Left lung (tissue), 10 donors: Measurements from ENCODE around the gene MTSS2. TPM values are rescaled to one million over a fixed set of nuclear protein-coding genes. Genes with fewer than 3 reads are reported as not detected.

Source experiments
- ATAC-seq: fragments of 200-7000 bp; cut with Tn5 transposase; one replicate; pipeline ENCODE4 v1.9.1; 2020; ENCODE audit warnings: moderate library complexity
- DNase-seq, 4 donors: peaks; one replicate each; pipeline ENCODE4 v3.0.0-alpha.2; 2013 to 2020
- H3K27ac ChIP-seq, 2 donors: fragments of 200-600 bp; sonication (generic) in 1 of 2; one replicate each; pipeline versions ENCODE4 v1.5.0 to v1.8.0; 2020 to 2021
- H3K27me3 ChIP-seq, 2 donors: fragments of 200-600 bp; sonication (generic) in 1 of 2; one replicate each; pipeline versions ENCODE4 v1.5.0 to v1.8.0; 2020 to 2021
- H3K36me3 ChIP-seq, 2 donors: fragments of 200-600 bp; sonication (generic) in 1 of 2; one replicate each; pipeline versions ENCODE4 v1.5.0 to v1.8.0; 2020 to 2021
- H3K4me1 ChIP-seq, 2 donors: fragments of 200-600 bp; one replicate each; pipeline ENCODE4 v1.8.0; 2021
- H3K4me3 ChIP-seq, 2 donors: fragments of 200-600 bp; sonication (generic) in 1 of 2; one replicate each; pipeline versions ENCODE4 v1.5.0 to v1.8.0; 2020 to 2021; ENCODE audit warnings: mild to moderate bottlenecking in 1 of 2
- H3K9me3 ChIP-seq, 2 donors: fragments of 200-600 bp; sonication (generic) in 1 of 2; one replicate each; pipeline versions ENCODE4 v1.5.0 to v1.8.0; 2020 to 2021
- CTCF ChIP-seq, 2 donors: fragments of 200-600 bp; sonication (generic) in 1 of 2; IDR thresholded peaks; one replicate each; pipeline versions ENCODE4 v1.5.0 to v1.8.0; 2021; ENCODE audit warnings: antibody characterized with exemption in 2 of 2
- intact Hi-C, 2 donors: fragments of 100-400 bp; cut with DNase I; formaldehyde crosslinking; loops; one replicate each; pipeline versions ENCODE4 v1.11.2 to v1.14.2; 2022
- polyA plus RNA-seq, 6 donors: library from polyadenylated mRNA; unstranded; fragments of 120-200 nt; gene quantifications; one replicate each; pipeline ENCODE4 v1.2.1, GENCODE V29; 2013; ENCODE audit not compliant: insufficient read length in 6 of 6
- total RNA-seq, 2 donors: library from RNA; stranded (reverse); fragmentation: NEBNext Ultra II Directional; extraction: Animal tissue kit (Norgen Biotek cat#: 25700); gene quantifications; one replicate each; pipeline ENCODE4 v1.2.1, GENCODE V29; 2021
- donor health status: DM: no; HTN: yes; CAD: no.
- donor health status: DM: no; HTN: no; CAD: no.

MTSS2 gene
- total and polyA plus RNA-seq, 8 donors = 58.1 to 106 (median 98.6) TPM

GRCh38 chr16:70712359-70712758, 26.5 kb upstream of the MTSS2 start:
- DNase-seq (no peak), ATAC-seq (no peak)
- H3K27me3 ChIP-seq = no peaks in the 10 kb centered on the region
- TF ChIP-seq CTCF (IDR thresholded peaks at IDR 0.05) = no peak
- no peak overlapping the region for H3K4me3 ChIP-seq
- intact Hi-C loops = no loop called here
- H3K27ac ChIP-seq = no peak overlapping the region
- H3K9me3 ChIP-seq = no peaks in the 10 kb centered on the region
- H3K36me3 ChIP-seq = peaks cover 0 to 11% of the 10 kb centered on the region in 2 donors
- peaks cover 20 to 40% of the 10 kb centered on the region in 2 donors for H3K4me1 ChIP-seq

- DNase-seq (no peak), ATAC-seq (peak; percentile 38)
Observed at GRCh38 chr16:70711211-70712031, 25.6 kb upstream of the MTSS2 start.

GRCh38 chr16:70710422-70711210, 24.8 kb upstream of the MTSS2 start:
- ATAC-seq = no peak
- H3K9me3 ChIP-seq = no peaks in the 10 kb centered on the region
- H3K4me3 ChIP-seq = no peak overlapping the region
- H3K36me3 ChIP-seq = peaks cover 0 to 11% of the 10 kb centered on the region in 2 donors
- intact Hi-C loops = no loop called here
- H3K27ac ChIP-seq = peak overlapping the region in 1 of 2 donors; percentile 24
- no peak for DNase-seq
- no peaks in the 10 kb centered on the region for H3K27me3 ChIP-seq
- TF ChIP-seq CTCF (IDR thresholded peaks at IDR 0.05) = no peak
- H3K4me1 ChIP-seq = peaks cover 21 to 40% of the 10 kb centered on the region in 2 donors

More at GRCh38 chr16:70711211-70712031, 25.6 kb upstream of the MTSS2 start:
- no peaks in the 10 kb centered on the region for H3K27me3 ChIP-seq
- no peaks in the 10 kb centered on the region for H3K9me3 ChIP-seq
- TF ChIP-seq CTCF (IDR thresholded peaks at IDR 0.05) = no peak
- H3K27ac ChIP-seq = peak overlapping the region in 1 of 2 donors; percentile 18
- H3K4me1 ChIP-seq = peaks cover 27 to 48% of the 10 kb centered on the region in 2 donors
- no peak overlapping the region for H3K4me3 ChIP-seq
- H3K36me3 ChIP-seq = peaks cover 0 to 11% of the 10 kb centered on the region in 2 donors
- intact Hi-C loops = no loop called here

- no peak overlapping the region for H3K4me3 ChIP-seq
- H3K27ac ChIP-seq = peak overlapping the region in 1 of 2 donors; percentile 24
- DNase-seq (no peak), ATAC-seq (no peak)
- TF ChIP-seq CTCF (IDR thresholded peaks at IDR 0.05) = no peak
- peaks cover 0 to 11% of the 10 kb centered on the region in 2 donors for H3K36me3 ChIP-seq
- H3K4me1 ChIP-seq = peaks cover 14 to 33% of the 10 kb centered on the region in 2 donors
- H3K27me3 ChIP-seq = no peaks in the 10 kb centered on the region
- intact Hi-C loops = no loop called here
- no peaks in the 10 kb centered on the region for H3K9me3 ChIP-seq
Observed at GRCh38 chr16:70709942-70710341, 24.1 kb upstream of the MTSS2 start.

- no peaks in the 10 kb centered on the region for H3K27me3 ChIP-seq
- intact Hi-C loops = no loop called here
- no peak for TF ChIP-seq CTCF (IDR thresholded peaks at IDR 0.05)
- H3K4me3 ChIP-seq = no peak overlapping the region
- peaks cover 10 to 28% of the 10 kb centered on the region in 2 donors for H3K4me1 ChIP-seq
- H3K36me3 ChIP-seq = peaks cover 0 to 11% of the 10 kb centered on the region in 2 donors
- ATAC-seq (no peak), DNase-seq (no peak)
- H3K27ac ChIP-seq = peak overlapping the region in 1 of 2 donors; percentile 24
- H3K9me3 ChIP-seq = no peaks in the 10 kb centered on the region
Observed at GRCh38 chr16:70709457-70709856, 23.6 kb upstream of the MTSS2 start.
